ENCODE measurements around the gene OGA.
A peak's percentile ranks its signal among the peaks of the same experiment; 100 is the strongest.

The OGA gene

DNA sequence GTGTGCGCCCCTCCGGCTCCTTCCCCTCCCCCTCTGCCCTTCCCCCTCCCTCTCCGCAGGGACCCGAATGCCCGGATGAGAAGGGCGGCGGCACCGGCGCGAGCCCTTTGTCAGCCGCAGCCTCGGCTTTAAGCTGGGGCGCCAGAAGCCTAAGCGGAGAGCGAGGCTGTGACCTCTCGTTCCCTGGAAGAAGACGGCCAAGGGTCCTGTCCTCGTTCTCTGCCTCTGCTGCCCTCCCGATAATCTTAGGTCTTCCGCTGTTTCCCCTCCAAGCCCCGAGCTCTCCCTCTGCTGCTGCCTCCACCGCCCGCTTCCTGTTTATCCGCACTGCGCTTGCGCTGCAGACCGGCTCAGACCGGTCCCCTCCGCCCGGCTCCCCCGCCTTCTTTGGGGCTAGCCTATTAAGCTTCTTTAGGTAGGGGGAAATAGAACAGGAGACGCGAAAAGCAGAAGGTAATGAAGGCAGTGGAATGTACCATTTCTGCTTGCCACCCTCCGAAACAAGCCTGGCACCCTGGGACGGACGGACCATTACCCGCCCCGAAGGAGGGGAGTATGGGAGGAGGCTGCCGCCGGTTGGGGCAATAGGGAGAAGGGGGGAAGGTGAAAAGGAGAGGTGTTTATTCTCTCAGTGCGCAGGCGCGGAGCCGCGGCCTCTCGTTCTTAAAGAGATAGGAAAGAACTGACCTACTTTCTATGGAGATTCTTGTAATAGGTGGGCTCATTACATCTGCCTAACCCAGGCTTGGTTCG lies at the start of gene OGA:
Gene OGA (minus strand): TSS at position 326 of the 753 bp plus-strand sequence. CDS start 422 bp downstream, outside the sequence.
- H3K4me3 ChIP-seq (ENCODE audit: low read depth, low read length): peak within 1 kb of the TSS; percentile 97
- H3K27ac ChIP-seq (ENCODE audit: low read depth, low read length): peak within 1 kb of the TSS; percentile 98
- H3K9ac ChIP-seq (ENCODE audit: low read depth, low read length): peak within 1 kb of the TSS; percentile 100
- H3K4me1 ChIP-seq (ENCODE audit: control insufficient read depth, insufficient read depth, low read length): peaks cover 22% of the 10 kb centered on the region
- no peaks in the 10 kb centered on the region for H3K9me3 ChIP-seq (ENCODE audit: control insufficient read depth, insufficient read depth, low read length)
- H3K36me3 ChIP-seq (ENCODE audit: control insufficient read depth, insufficient read depth, low read length): peaks cover 3% of the 10 kb centered on the region
- no peaks in the 10 kb centered on the region for H3K27me3 ChIP-seq (ENCODE audit: control insufficient read depth, insufficient read depth, low read length)

DNA sequence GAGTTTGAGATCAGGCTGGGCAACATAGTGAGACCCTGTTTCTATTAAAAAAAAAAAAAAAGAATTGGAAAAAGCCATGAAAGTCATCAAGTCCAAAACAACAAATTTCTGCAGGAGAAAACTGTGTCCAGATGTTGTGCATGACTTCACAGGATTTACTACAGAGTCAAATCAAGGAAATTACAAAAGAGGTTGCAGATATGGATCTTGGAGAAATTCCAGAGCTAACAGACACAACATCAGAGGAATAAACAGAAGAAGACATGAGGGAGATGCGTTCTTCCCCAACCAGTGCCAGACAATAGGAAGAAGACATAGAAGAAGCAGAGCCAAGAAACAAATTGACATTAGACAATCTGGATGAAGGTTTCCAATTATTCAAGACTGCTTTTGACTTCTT lies 49.7 kb upstream of the OGA start:
- no peak overlapping the region for H3K4me3 ChIP-seq (ENCODE audit: low read depth, low read length)
- H3K4me1 ChIP-seq (ENCODE audit: control insufficient read depth, insufficient read depth, low read length): no peaks in the 10 kb centered on the region
- H3K27ac ChIP-seq (ENCODE audit: low read depth, low read length): no peak overlapping the region
- no peak overlapping the region for H3K9ac ChIP-seq (ENCODE audit: low read depth, low read length)
- H3K27me3 ChIP-seq (ENCODE audit: control insufficient read depth, insufficient read depth, low read length): no peaks in the 10 kb centered on the region
- H3K9me3 ChIP-seq (ENCODE audit: control insufficient read depth, insufficient read depth, low read length): no peaks in the 10 kb centered on the region
- no peaks in the 10 kb centered on the region for H3K36me3 ChIP-seq (ENCODE audit: control insufficient read depth, insufficient read depth, low read length)

DNA sequence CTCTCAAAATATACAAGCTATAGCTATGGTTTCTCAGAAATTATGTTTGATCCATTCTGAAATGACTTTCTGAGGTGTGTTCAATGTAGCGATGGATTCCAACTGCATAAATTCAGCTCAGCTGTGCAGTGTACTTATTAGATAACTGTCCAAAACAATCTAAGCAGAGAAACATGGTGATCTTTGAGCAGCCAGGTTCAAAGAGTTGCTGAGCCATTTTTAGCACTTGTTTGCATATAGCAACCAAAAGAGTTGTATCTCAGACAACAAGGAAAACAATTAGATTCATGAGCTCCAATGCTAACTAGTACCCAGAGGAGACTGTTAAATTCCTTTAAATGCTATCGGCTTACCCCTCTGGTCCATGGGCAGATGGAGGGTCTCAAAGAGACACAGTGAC lies 41.3 kb upstream of the OGA start:
- Histone ChIP-seq H3K9ac (ENCODE audit: low read depth, low read length) (no peak overlapping the region), H3K9me3 (ENCODE audit: control insufficient read depth, insufficient read depth, low read length) (peaks cover 2% of the 10 kb centered on the region), H3K4me3 (ENCODE audit: low read depth, low read length) (no peak overlapping the region), H3K27ac (ENCODE audit: low read depth, low read length) (no peak overlapping the region), H3K36me3 (ENCODE audit: control insufficient read depth, insufficient read depth, low read length) (no peaks in the 10 kb centered on the region), H3K27me3 (ENCODE audit: control insufficient read depth, insufficient read depth, low read length) (no peaks in the 10 kb centered on the region), H3K4me1 (ENCODE audit: control insufficient read depth, insufficient read depth, low read length) (no peaks in the 10 kb centered on the region)

DNA sequence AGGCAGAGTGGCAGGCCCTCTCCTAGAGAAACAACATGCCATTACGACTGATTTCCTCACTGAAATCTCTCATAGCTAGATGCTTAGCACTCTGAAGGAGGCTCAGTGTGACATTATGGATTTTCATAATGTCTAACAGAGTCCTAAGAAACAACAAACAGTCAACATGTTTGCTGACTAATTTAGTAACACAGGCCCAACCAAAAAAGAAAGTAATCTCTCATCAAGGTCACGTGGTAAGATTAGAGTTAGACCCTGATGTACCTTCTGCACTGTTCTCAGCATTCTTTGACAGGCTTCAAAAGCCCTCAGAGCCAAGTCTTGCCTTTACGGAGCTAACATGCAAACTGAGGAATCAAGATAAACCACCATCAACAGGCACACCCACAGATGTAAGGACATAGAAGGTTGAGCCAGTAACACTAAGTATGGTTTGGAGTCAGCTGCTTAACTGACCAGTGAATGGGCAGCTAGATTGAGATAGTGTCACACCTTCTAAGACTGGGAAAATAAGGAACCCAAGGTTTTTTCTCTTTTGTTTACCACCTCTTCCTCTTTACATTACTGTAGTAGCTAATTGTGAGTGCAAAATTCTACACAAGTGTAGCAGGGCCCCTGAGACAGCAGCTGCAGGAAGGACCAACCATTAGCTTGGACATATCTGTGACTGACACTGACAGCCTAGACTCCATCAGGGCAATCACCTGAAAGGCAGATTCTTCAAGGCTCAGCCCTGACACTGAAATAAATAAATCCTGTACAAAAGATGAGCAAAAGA lies 40.7 kb upstream of the OGA start:
- Histone ChIP-seq H3K4me1 (ENCODE audit: control insufficient read depth, insufficient read depth, low read length) (no peaks in the 10 kb centered on the region), H3K9ac (ENCODE audit: low read depth, low read length) (no peak overlapping the region), H3K4me3 (ENCODE audit: low read depth, low read length) (no peak overlapping the region), H3K27me3 (ENCODE audit: control insufficient read depth, insufficient read depth, low read length) (no peaks in the 10 kb centered on the region), H3K27ac (ENCODE audit: low read depth, low read length) (no peak overlapping the region), H3K36me3 (ENCODE audit: control insufficient read depth, insufficient read depth, low read length) (no peaks in the 10 kb centered on the region), H3K9me3 (ENCODE audit: control insufficient read depth, insufficient read depth, low read length) (peaks cover 2% of the 10 kb centered on the region)

DNA sequence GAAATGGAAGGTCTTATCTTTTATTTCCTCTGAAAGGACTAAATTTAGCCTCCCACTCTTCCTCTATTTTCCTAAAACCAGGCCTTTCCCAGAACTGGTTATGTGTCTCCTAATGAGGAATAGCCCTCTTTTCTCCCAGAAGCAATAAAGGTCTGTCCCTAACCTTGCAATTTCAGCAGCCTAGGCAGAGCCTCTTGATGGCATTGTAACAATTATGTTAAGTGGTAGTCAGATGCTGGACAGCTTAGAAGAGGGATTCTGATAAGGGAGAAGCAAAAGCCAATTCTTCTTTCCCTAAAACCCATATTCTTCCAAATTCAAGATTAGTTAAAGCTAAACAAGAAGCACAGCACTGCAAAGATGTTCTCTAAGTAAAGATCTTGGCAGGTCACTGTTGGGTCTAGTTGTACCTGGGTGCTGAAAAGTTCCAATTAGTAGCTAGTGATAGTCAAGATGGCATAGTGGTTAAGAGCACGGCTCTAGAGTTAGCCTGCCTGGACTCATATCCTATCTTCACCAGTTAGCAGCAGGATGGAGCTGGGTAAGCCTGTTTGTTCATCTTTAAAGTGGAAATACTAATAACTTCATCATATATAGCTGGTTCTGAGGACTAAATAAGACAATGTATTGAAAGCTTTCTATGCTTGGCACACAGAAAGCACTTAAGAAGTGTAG lies 39.7 kb upstream of the OGA start:
- Histone ChIP-seq H3K9me3 (ENCODE audit: control insufficient read depth, insufficient read depth, low read length) (peaks cover 2% of the 10 kb centered on the region), H3K36me3 (ENCODE audit: control insufficient read depth, insufficient read depth, low read length) (no peaks in the 10 kb centered on the region), H3K4me3 (ENCODE audit: low read depth, low read length) (no peak overlapping the region), H3K27me3 (ENCODE audit: control insufficient read depth, insufficient read depth, low read length) (no peaks in the 10 kb centered on the region), H3K27ac (ENCODE audit: low read depth, low read length) (no peak overlapping the region), H3K4me1 (ENCODE audit: control insufficient read depth, insufficient read depth, low read length) (no peaks in the 10 kb centered on the region), H3K9ac (ENCODE audit: low read depth, low read length) (no peak overlapping the region)

DNA sequence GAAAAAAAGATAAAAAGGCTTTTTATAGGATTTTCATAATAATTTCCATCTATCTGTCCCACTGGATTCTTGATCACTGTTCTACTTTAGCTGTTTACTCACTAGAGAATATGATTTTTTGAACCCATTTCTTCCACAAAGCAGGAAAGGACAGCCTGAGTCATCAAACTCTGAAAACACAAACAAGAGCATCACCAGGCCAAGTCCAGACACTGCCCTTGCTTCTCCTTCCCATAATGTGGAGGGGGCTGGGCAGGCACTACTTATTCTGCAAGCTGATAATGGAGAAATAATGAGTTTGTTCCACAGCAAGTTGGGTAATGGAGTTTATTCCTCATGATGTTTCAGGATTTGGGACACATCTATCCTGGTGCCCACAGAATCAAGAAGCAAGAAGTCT lies 38.4 kb upstream of the OGA start:
- no peak overlapping the region for H3K9ac ChIP-seq (ENCODE audit: low read depth, low read length)
- H3K4me1 ChIP-seq (ENCODE audit: control insufficient read depth, insufficient read depth, low read length): no peaks in the 10 kb centered on the region
- peaks cover 2% of the 10 kb centered on the region for H3K9me3 ChIP-seq (ENCODE audit: control insufficient read depth, insufficient read depth, low read length)
- H3K27me3 ChIP-seq (ENCODE audit: control insufficient read depth, insufficient read depth, low read length): no peaks in the 10 kb centered on the region
- no peak overlapping the region for H3K27ac ChIP-seq (ENCODE audit: low read depth, low read length)
- no peak overlapping the region for H3K4me3 ChIP-seq (ENCODE audit: low read depth, low read length)
- no peaks in the 10 kb centered on the region for H3K36me3 ChIP-seq (ENCODE audit: control insufficient read depth, insufficient read depth, low read length)

DNA sequence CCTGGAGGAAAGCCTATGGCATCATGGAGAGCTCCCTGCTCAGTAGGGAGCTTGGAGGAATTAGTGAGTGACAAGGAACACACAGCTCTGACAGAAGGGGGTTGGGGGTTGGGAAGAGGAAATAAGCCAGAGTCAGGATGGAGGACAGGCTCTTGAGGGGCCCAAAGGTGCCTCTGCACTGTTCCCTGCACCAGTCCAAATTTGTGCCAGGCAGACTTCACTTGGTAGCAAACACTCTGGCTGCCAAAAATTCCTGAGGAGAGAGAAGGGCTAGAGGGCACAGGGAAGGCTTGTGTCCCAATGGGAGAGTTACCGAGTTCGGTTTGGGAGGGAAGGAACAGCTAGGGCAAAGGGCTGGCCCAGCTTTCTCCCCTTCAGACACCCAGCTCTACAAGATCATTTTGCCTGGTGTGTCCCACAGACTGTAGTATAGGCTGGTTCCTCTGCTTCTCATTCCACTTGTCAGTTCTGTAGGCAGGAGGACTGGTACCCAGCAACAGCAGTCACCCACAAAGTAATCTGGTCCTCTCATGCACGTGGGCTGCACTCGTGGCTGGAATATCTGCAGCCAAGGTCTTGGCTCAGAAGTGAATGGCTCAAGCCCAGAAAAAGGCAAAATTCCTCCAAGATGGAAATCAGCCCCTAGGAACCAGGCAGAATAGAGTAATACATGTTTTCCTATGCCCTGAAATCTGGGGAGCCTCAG lies 33.3 kb upstream of the OGA start:
- no peak overlapping the region for H3K4me3 ChIP-seq (ENCODE audit: low read depth, low read length)

DNA sequence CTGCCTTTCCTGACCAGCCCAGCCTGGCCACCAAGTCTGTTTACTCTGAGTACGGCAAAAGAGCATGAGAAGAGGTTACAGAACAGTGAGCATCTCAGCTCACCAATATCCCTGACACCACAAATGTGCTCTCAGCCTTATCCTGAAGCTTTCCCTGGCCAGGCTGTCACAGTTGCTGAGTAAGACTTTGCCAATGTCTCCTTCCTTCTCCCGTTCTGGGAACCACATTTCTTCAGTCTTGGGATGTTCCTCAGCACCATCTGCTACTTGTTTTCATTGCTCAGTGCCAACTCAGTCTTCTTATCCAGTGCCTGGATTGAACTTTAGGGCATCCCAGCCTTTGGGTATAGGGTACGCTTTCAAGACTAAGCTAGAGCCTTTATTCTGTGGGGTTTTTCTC lies 32.5 kb upstream of the OGA start:
- Histone ChIP-seq H3K4me3 (ENCODE audit: low read depth, low read length) (no peak overlapping the region), H3K4me1 (ENCODE audit: control insufficient read depth, insufficient read depth, low read length) (no peaks in the 10 kb centered on the region), H3K9ac (ENCODE audit: low read depth, low read length) (no peak overlapping the region), H3K27ac (ENCODE audit: low read depth, low read length) (no peak overlapping the region), H3K36me3 (ENCODE audit: control insufficient read depth, insufficient read depth, low read length) (no peaks in the 10 kb centered on the region), H3K9me3 (ENCODE audit: control insufficient read depth, insufficient read depth, low read length) (no peaks in the 10 kb centered on the region), H3K27me3 (ENCODE audit: control insufficient read depth, insufficient read depth, low read length) (no peaks in the 10 kb centered on the region)

More for the DNA sequence above, 33.3 kb upstream of the OGA start:
- Histone ChIP-seq H3K27me3 (ENCODE audit: control insufficient read depth, insufficient read depth, low read length) (no peaks in the 10 kb centered on the region), H3K4me1 (ENCODE audit: control insufficient read depth, insufficient read depth, low read length) (no peaks in the 10 kb centered on the region), H3K9me3 (ENCODE audit: control insufficient read depth, insufficient read depth, low read length) (no peaks in the 10 kb centered on the region), H3K36me3 (ENCODE audit: control insufficient read depth, insufficient read depth, low read length) (no peaks in the 10 kb centered on the region), H3K27ac (ENCODE audit: low read depth, low read length) (no peak overlapping the region), H3K9ac (ENCODE audit: low read depth, low read length) (no peak overlapping the region)

DNA sequence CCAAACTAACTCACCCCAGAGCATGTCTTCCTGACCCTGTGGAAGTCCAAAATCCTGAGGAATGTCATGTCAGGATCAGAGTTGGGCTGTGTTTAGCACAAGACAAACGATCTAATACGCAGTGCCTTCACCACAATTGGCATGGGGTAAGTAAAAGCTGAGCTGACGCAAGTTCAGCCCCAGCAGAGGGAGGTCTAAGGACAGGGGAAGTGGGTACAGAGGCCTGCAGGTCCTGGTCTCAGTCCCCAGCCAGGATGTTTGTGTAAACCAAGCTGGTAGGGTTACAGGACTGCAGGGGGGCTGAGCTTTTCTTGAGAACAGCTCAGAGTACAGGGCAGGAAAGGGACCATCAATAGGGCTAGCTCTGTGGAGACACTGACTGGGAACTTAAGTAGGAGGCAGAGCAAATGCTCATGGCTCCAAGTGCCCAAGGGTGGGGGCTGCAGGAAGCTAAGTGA lies 30.7 kb upstream of the OGA start:
- Histone ChIP-seq H3K27me3 (ENCODE audit: control insufficient read depth, insufficient read depth, low read length) (no peaks in the 10 kb centered on the region), H3K4me3 (ENCODE audit: low read depth, low read length) (no peak overlapping the region), H3K9me3 (ENCODE audit: control insufficient read depth, insufficient read depth, low read length) (no peaks in the 10 kb centered on the region), H3K27ac (ENCODE audit: low read depth, low read length) (no peak overlapping the region), H3K4me1 (ENCODE audit: control insufficient read depth, insufficient read depth, low read length) (peaks cover 9% of the 10 kb centered on the region), H3K36me3 (ENCODE audit: control insufficient read depth, insufficient read depth, low read length) (no peaks in the 10 kb centered on the region), H3K9ac (ENCODE audit: low read depth, low read length) (no peak overlapping the region)

DNA sequence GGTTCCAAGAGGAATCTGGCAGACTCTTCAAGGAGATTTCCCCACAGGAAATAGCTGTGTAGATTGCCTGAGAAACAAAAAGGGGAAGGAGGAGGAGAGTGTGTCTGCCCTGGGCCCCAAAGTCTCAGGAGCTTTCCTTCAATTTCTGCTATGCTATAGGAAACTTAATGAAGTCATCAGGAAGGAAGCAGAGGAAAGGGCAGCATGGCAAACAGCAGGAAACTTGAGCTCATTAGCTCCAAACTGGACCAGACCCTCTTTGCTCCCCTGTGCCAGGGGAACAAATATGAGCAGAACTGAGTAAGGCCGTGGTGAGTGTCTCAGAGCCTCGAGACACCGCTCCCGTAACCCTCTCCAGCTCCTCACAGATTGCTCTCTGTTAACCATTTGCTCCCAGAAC lies 30.2 kb upstream of the OGA start:
- Histone ChIP-seq H3K27me3 (ENCODE audit: control insufficient read depth, insufficient read depth, low read length) (no peaks in the 10 kb centered on the region), H3K27ac (ENCODE audit: low read depth, low read length) (no peak overlapping the region), H3K4me1 (ENCODE audit: control insufficient read depth, insufficient read depth, low read length) (peaks cover 9% of the 10 kb centered on the region), H3K4me3 (ENCODE audit: low read depth, low read length) (no peak overlapping the region), H3K36me3 (ENCODE audit: control insufficient read depth, insufficient read depth, low read length) (no peaks in the 10 kb centered on the region), H3K9me3 (ENCODE audit: control insufficient read depth, insufficient read depth, low read length) (no peaks in the 10 kb centered on the region), H3K9ac (ENCODE audit: low read depth, low read length) (no peak overlapping the region)
